GM12872 (cell line): ENCODE measurements around the gene RASSF10.

Experiments used
- CTCF ChIP-seq: IDR thresholded peaks from 3 replicates; pipeline ENCODE4 v1.5.1; 2011; ENCODE audit warnings: low read depth, mild to moderate bottlenecking, low read length, moderate library complexity; ENCODE audit not compliant: insufficient read depth

The RASSF10 gene

GRCh38 chr11:12968101-12968500 lies 41.0 kb upstream of the RASSF10 start:
- TF ChIP-seq CTCF, result no peak

DNA sequence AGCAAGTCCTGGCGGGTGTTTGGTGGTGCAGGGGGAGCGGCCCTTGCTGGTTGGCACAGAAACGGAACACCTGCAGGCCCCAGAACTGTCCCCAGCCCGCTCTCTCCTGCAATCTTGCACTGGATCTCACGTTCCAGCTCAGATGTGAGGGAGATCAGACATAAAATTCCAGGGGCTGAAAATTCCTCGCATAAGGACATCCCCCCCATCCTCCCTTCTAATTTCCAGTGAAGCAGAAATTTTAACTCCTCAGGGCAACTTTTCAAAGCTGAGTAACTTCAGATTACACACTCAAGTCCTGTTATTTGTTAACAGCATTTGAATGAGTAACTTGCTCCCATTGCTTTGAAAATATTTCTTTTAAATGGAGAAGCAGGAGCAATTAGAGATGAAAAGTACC lies 40.3 kb upstream of the RASSF10 start:
- no peak for TF ChIP-seq CTCF

GRCh38 chr11:12971955-12972354 lies 37.2 kb upstream of the RASSF10 start:
- TF ChIP-seq CTCF, result no peak

GRCh38 chr11:12973528-12974181 lies 35.5 kb upstream of the RASSF10 start:
- TF ChIP-seq CTCF, result no peak

DNA sequence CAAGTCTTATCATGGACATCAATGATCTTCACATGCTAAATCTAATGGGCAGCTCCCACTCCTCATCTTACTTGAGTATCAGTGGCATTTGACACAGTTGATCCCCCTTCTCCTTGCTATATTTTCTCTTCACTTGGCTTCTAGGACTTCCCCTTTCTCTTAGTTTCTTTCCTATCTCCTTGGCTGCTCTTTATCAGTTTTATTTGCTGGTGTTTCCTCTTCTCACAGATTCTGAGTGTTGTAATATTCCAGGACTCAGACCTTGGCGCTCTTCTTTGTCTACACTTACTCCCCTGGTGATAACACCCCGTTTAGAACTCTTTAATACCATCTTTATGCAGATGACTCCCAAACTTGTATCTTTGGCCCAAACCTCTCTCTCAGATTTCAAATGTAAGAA lies 33.9 kb upstream of the RASSF10 start:
- no peak for TF ChIP-seq CTCF

DNA sequence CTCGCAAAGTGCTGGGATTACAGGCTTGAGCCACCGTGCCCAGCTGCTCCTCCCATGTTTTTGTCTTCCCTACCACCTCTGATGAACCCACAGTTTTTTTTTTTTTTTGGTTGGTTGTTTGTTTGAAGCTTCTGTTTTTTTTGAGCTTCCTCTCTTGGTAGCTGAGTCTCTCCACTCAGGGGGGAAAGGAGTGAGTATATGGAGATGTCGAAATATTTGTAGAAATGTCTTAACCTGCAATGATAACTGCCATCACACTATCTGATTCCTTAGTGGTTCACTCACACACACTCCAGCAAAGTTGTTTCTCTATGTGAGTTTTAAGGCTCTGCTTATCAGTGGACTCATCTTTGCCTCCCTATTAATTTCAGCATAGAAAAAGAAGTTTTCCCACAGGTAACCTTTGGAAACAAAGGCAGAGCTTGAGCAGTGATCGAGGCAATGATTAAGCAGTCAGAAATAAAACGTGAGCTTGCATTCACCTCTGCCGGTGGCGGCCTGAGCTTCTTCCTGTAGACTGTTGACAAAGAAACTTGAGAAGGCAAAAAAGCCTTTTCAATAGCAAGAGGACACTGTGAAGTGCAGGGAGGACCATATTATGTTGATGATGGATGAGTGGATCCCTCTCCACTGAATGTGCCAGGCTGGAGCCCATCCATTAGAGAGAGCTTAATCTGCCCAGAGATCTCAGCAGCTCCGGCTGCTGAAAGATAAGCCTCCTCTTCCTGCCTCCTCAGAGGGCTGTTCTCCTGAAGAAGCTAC lies 29.0 kb upstream of the RASSF10 start:
- TF ChIP-seq CTCF, result no peak

DNA sequence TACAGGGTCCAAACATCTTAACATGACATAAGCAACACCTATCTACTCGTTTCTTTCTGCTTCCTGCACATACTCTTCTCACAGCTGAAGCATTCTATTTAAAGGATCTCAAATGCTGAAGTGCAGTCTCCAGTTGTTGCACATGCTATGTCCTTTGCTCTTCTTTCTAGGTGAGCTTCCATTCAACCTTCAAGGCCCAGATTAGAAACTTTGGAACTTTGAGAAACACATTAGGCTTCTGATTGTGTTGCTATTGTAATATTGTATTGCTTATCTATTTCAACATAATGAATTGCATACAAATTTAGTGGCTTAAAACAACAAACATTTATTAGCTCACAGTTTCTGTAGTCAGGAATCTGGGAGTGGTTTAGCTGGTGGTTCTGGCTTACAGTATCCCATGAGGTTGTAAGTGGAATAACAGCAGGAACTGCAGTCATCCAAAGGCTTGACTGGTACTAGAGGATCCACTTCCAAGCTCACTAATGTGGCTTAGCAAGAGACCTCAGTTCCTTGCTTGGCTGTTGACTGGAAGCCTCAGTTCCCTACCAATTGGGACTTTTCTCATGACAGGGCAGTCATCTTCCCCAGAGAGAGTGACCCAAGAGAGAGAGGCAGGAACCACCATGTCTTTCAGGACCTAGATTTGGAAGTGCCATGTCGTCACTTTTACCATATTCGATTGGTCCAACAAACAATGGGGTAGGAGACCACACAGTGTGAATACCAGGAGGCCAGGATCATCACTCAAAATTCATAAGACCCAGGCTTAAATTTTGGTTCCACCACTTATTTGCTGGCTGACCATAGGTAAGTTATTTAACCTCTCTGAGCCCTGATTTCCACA lies 27.2 kb upstream of the RASSF10 start:
- no peak for TF ChIP-seq CTCF
